ENCODE data around the gene RBM5. TPM values are rescaled to one million over a fixed set of nuclear protein-coding genes. Genes with fewer than 3 reads are reported as not detected.

The RBM5 gene
- 100 to 1,000 TPM in 1 of 4 donors, 10 to 100 TPM in 3; 57.1 to 216 (median 84.3) TPM for polyA plus RNA-seq
- long read RNA-seq, donor 1, result 0 reads
- long read RNA-seq, donor 2, transcript RBM5-214 (5 exons, 2,716 nt), result major isoform, 5 of 23 reads
- long read RNA-seq, donor 2, partial matches to known transcripts, result 13 of 23 reads
- long read RNA-seq, donor 2, other reads (novel, unspliced or antisense), result 0 of 23 reads
- long read RNA-seq, donor 3, transcript RBM5-214 (5 exons, 2,716 nt), result major isoform, 5 of 54 reads
- long read RNA-seq, donor 3, partial matches to known transcripts, result 40 of 54 reads
- long read RNA-seq, donor 3, other reads (novel, unspliced or antisense), result 0 of 54 reads
- long read RNA-seq, donor 4, result 0 reads
- long read RNA-seq, donor 5, partial matches to known transcripts, result 9 of 14 reads
- long read RNA-seq, donor 5, other reads (novel, unspliced or antisense), result 0 of 14 reads
- long read RNA-seq, donor 6, transcript RBM5-214 (5 exons, 2,716 nt), result major isoform, 8 of 17 reads
- long read RNA-seq, donor 6, partial matches to known transcripts, result 5 of 17 reads
- long read RNA-seq, donor 6, other reads (novel, unspliced or antisense), result 0 of 17 reads
- long read RNA-seq, donor 7, result 0 reads
- long read RNA-seq, donor 8, partial matches to known transcripts, result 0 of 4 reads
- long read RNA-seq, donor 8, other reads (novel, unspliced or antisense), result 0 of 4 reads
- long read RNA-seq, donor 9, partial matches to known transcripts, result 0 of 3 reads
- long read RNA-seq, donor 9, other reads (novel, unspliced or antisense), result 0 of 3 reads
- long read RNA-seq, donor 10, transcript RBM5-214 (5 exons, 2,716 nt), result major isoform, 16 of 49 reads
- long read RNA-seq, donor 10, partial matches to known transcripts, result 30 of 49 reads
- long read RNA-seq, donor 10, other reads (novel, unspliced or antisense), result 0 of 49 reads

DNA sequence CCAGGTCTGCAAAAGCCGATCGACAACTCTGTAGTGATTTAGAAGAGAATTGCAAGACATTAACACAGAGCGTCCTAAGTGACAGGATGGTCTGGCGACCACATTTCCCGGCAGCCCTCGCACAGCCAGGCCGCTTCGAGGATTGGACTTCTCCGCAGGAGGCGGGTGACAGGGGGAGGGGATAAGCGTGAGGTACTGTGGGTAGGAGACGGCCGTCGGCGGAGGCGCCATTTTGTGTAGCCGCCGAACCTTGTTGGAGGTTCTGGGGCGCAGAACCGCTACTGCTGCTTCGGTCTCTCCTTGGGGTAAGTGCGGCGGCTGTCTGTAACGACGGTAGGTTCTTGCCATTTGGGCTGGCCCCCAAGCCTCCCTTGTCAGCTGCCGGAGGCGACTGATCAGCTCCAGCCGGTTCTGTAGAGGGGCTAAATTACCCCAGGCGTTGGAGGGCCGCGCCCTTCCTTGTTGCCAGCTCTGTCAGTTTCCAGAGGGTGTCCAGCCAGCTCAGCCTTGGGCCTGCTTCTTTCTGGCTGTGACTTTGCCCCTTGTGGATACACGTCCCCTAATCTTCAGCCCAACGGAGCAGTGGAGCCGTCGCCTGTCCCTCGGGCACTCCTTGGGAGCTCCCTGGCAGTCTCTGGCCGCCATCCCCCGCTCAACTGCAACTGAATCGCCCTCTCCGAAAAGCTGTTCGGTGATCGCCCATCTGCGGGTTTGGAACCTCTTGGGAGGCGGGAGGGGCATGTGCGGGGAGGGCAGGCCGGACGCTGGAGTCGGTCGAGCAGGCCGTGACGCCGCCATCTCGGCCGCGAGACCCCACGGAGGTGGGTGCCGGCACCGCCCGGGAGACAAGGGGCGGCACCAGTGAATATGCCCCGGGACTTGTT, at the start of gene RBM5:
TSS of gene RBM5 (plus strand) at position 195 of the 884 bp plus-strand sequence. CDS start 1,516 bp downstream, outside the sequence.
- Histone ChIP-seq H3K27me3 (ENCODE audit: control insufficient read depth in 3 of 3, insufficient read depth in 3 of 3, low read length in 3 of 3) (no peaks in the 10 kb centered on the region), H3K4me3 (ENCODE audit: low read depth in 1 of 3, low read length in 3 of 3) (peak within 1 kb of the TSS; percentile 92 to 100 (median 95)), H3K27ac (ENCODE audit: low read depth in 1 of 3, low read length in 2 of 3) (peak within 1 kb of the TSS; percentile 78 to 97 (median 93)), H3K36me3 (ENCODE audit: control insufficient read depth in 3 of 3, insufficient read depth in 2 of 3, low read depth in 1 of 3, low read length in 3 of 3) (peaks cover 10 to 19% (median 16%) of the 10 kb centered on the region in 3 donors), H3K9me3 (ENCODE audit: control insufficient read depth in 2 of 2, insufficient read depth in 1 of 2, low read depth in 1 of 2, low read length in 1 of 2) (no peaks in the 10 kb centered on the region), H3K4me1 (ENCODE audit: control insufficient read depth in 3 of 3, insufficient read depth in 2 of 3, low read depth in 1 of 3, low read length in 2 of 3) (peaks cover 0 to 10% (median 9%) of the 10 kb centered on the region in 3 donors)
- WGBS, 3 donors, result 0% methylated on average over 53 to 61 of the region's 61 CpGs
- no peak for FAIRE-seq
- peak; percentile 92 to 96 for DNase-seq

DNA sequence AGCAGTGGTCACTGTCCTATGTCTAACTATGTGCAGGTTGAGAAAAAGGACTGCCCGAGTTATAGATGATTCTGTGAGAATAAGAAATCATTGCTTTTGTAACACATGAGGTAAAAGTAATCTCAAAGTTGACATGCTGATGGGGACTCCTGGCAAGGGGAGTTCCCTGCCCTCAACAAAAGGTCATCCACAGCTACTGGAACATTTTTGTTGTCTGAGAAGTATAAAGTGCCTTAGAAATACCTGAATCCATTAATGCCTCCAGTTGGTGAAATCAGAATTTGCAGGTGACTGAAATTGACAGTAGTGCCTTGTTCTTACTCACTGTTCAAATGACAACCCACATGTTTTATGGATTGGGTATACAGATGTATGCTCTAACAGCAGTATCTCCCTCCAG, 43.7 kb upstream of the RBM5 start:
- FAIRE-seq (no peak), DNase-seq (no peak)
- Histone ChIP-seq H3K4me1 (ENCODE audit: control insufficient read depth in 3 of 3, insufficient read depth in 2 of 3, low read depth in 1 of 3, low read length in 2 of 3) (no peaks in the 10 kb centered on the region), H3K36me3 (ENCODE audit: control insufficient read depth in 3 of 3, insufficient read depth in 2 of 3, low read depth in 1 of 3, low read length in 3 of 3) (peaks cover 4 to 30% (median 8%) of the 10 kb centered on the region in 3 donors), H3K27me3 (ENCODE audit: control insufficient read depth in 3 of 3, insufficient read depth in 3 of 3, low read length in 3 of 3) (no peaks in the 10 kb centered on the region), H3K9me3 (ENCODE audit: control insufficient read depth in 2 of 2, insufficient read depth in 1 of 2, low read depth in 1 of 2, low read length in 1 of 2) (no peaks in the 10 kb centered on the region), H3K4me3 (ENCODE audit: low read depth in 1 of 3, low read length in 3 of 3) (no peak overlapping the region), H3K27ac (ENCODE audit: low read depth in 1 of 3, low read length in 2 of 3) (no peak overlapping the region)
- WGBS, 3 donors, result 91 to 97% (median 94%) methylated on average over 1 of the region's 1 CpG

DNA sequence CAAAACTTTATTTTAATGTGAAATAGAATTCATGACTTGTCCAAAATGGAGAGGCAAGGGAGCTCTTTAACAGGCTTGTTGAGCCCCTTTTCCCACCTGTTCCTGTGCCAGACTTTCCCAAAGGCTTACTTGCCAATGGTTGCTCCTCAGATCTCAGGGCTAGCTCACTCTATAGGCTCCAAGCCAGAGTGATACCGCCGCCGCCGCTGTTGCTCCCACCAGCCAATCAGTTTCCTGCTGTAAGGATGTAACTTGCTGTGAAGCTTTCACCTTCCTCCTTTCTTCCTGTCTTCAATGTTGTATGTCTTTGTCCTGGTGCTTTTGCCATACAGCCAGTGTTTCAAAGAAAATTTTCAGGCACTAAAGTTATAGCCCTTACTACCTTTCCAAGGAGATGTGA, 41.3 kb upstream of the RBM5 start:
- FAIRE-seq, result no peak
- WGBS, 3 donors, result 97 to 99% (median 98%) methylated on average over 4 of the region's 4 CpGs

GRCh38 chr3:50050361-50050760, 38.4 kb upstream of the RBM5 start:
- H3K36me3 ChIP-seq (ENCODE audit: control insufficient read depth in 3 of 3, insufficient read depth in 2 of 3, low read depth in 1 of 3, low read length in 3 of 3), result peaks cover 4 to 40% (median 18%) of the 10 kb centered on the region in 3 donors
- no peak for FAIRE-seq

More for the DNA sequence above, 41.3 kb upstream of the RBM5 start:
- H3K4me3 ChIP-seq (ENCODE audit: low read depth in 1 of 3, low read length in 3 of 3), result no peak overlapping the region
- no peak overlapping the region for H3K27ac ChIP-seq (ENCODE audit: low read depth in 1 of 3, low read length in 2 of 3)
- no peaks in the 10 kb centered on the region for H3K9me3 ChIP-seq (ENCODE audit: control insufficient read depth in 2 of 2, insufficient read depth in 1 of 2, low read depth in 1 of 2, low read length in 1 of 2)
- H3K4me1 ChIP-seq (ENCODE audit: control insufficient read depth in 3 of 3, insufficient read depth in 2 of 3, low read depth in 1 of 3, low read length in 2 of 3), result no peaks in the 10 kb centered on the region
- no peaks in the 10 kb centered on the region for H3K27me3 ChIP-seq (ENCODE audit: control insufficient read depth in 3 of 3, insufficient read depth in 3 of 3, low read length in 3 of 3)
- peaks cover 4 to 30% (median 12%) of the 10 kb centered on the region in 3 donors for H3K36me3 ChIP-seq (ENCODE audit: control insufficient read depth in 3 of 3, insufficient read depth in 2 of 3, low read depth in 1 of 3, low read length in 3 of 3)
- no peak for DNase-seq

DNA sequence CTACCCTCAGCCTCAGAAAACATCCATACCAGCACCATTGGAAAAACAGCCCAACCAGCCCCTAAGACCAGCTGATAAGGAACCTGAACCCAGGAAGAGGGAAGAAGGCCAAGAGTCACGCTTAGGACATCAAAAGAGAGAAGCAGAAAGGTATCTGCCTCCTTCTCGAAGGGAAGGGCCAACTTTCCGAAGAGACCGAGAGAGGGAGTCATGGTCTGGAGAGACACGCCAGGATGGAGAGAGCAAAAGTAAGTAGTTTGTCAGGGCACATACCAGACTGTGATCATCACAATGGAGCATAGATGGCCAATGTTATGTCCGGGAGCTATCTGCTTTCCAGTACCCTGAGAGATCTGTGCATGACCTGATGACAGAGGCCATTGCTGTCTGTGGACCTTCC, 31.0 kb upstream of the RBM5 start:
- H3K4me3 ChIP-seq (ENCODE audit: low read depth in 1 of 3, low read length in 3 of 3), result no peak overlapping the region
- no peak overlapping the region for H3K27ac ChIP-seq (ENCODE audit: low read depth in 1 of 3, low read length in 2 of 3)
- WGBS, 3 donors, result 93 to 96% (median 95%) methylated on average over 6 of the region's 6 CpGs
- no peaks in the 10 kb centered on the region for H3K27me3 ChIP-seq (ENCODE audit: control insufficient read depth in 3 of 3, insufficient read depth in 3 of 3, low read length in 3 of 3)
- DNase-seq (no peak), FAIRE-seq (no peak)
- no peaks in the 10 kb centered on the region for H3K9me3 ChIP-seq (ENCODE audit: control insufficient read depth in 2 of 2, insufficient read depth in 1 of 2, low read depth in 1 of 2, low read length in 1 of 2)
- H3K36me3 ChIP-seq (ENCODE audit: control insufficient read depth in 3 of 3, insufficient read depth in 2 of 3, low read depth in 1 of 3, low read length in 3 of 3), result peaks cover 14 to 41% (median 30%) of the 10 kb centered on the region in 3 donors
- no peaks in the 10 kb centered on the region for H3K4me1 ChIP-seq (ENCODE audit: control insufficient read depth in 3 of 3, insufficient read depth in 2 of 3, low read depth in 1 of 3, low read length in 2 of 3)

More at GRCh38 chr3:50050361-50050760, 38.4 kb upstream of the RBM5 start:
- Histone ChIP-seq H3K27ac (ENCODE audit: low read depth in 1 of 3, low read length in 2 of 3) (no peak overlapping the region), H3K27me3 (ENCODE audit: control insufficient read depth in 3 of 3, insufficient read depth in 3 of 3, low read length in 3 of 3) (no peaks in the 10 kb centered on the region), H3K4me1 (ENCODE audit: control insufficient read depth in 3 of 3, insufficient read depth in 2 of 3, low read depth in 1 of 3, low read length in 2 of 3) (no peaks in the 10 kb centered on the region), H3K9me3 (ENCODE audit: control insufficient read depth in 2 of 2, insufficient read depth in 1 of 2, low read depth in 1 of 2, low read length in 1 of 2) (no peaks in the 10 kb centered on the region), H3K4me3 (ENCODE audit: low read depth in 1 of 3, low read length in 3 of 3) (no peak overlapping the region)
- DNase-seq, result no peak

- Histone ChIP-seq H3K27me3 (ENCODE audit: control insufficient read depth in 3 of 3, insufficient read depth in 3 of 3, low read length in 3 of 3) (no peaks in the 10 kb centered on the region), H3K27ac (ENCODE audit: low read depth in 1 of 3, low read length in 2 of 3) (no peak overlapping the region), H3K4me1 (ENCODE audit: control insufficient read depth in 3 of 3, insufficient read depth in 2 of 3, low read depth in 1 of 3, low read length in 2 of 3) (no peaks in the 10 kb centered on the region), H3K4me3 (ENCODE audit: low read depth in 1 of 3, low read length in 3 of 3) (no peak overlapping the region), H3K36me3 (ENCODE audit: control insufficient read depth in 3 of 3, insufficient read depth in 2 of 3, low read depth in 1 of 3, low read length in 3 of 3) (peaks cover 23 to 58% (median 34%) of the 10 kb centered on the region in 3 donors), H3K9me3 (ENCODE audit: control insufficient read depth in 2 of 2, insufficient read depth in 1 of 2, low read depth in 1 of 2, low read length in 1 of 2) (no peaks in the 10 kb centered on the region)
- FAIRE-seq (no peak), DNase-seq (no peak)
- WGBS, 3 donors, result 88 to 95% (median 92%) methylated on average over 2 of the region's 2 CpGs
These were observed 20.6 kb upstream of the RBM5 start for GRCh38 chr3:50068134-50068533.

DNA sequence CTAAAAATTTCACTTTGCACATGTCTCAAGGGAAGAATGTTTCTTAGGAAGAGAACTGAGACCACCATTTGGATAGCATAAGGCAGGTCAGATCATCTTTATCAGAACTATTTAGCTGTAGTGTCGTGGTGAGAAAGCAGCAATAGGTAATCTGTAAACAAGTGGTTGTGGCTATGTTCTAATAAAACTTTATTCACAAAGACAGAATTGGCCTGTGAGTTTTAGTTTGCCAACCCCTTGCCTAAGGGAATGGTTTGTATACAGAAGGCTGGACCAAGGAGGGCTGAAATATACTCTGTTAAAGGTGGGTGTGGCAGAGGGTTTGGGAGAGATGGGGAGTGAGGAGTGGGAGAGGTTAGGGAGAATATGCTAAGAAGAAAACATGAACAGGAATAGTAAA, 10.6 kb upstream of the RBM5 start:
- Histone ChIP-seq H3K4me3 (ENCODE audit: low read depth in 1 of 3, low read length in 3 of 3) (no peak overlapping the region), H3K36me3 (ENCODE audit: control insufficient read depth in 3 of 3, insufficient read depth in 2 of 3, low read depth in 1 of 3, low read length in 3 of 3) (peaks cover 9 to 38% (median 11%) of the 10 kb centered on the region in 3 donors), H3K9me3 (ENCODE audit: control insufficient read depth in 2 of 2, insufficient read depth in 1 of 2, low read depth in 1 of 2, low read length in 1 of 2) (peaks cover 0 to 2% of the 10 kb centered on the region in 2 donors), H3K4me1 (ENCODE audit: control insufficient read depth in 3 of 3, insufficient read depth in 2 of 3, low read depth in 1 of 3, low read length in 2 of 3) (no peaks in the 10 kb centered on the region), H3K27ac (ENCODE audit: low read depth in 1 of 3, low read length in 2 of 3) (no peak overlapping the region), H3K27me3 (ENCODE audit: control insufficient read depth in 3 of 3, insufficient read depth in 3 of 3, low read length in 3 of 3) (no peaks in the 10 kb centered on the region)
- DNase-seq (no peak), FAIRE-seq (no peak)
- WGBS, 3 donors, result 93 to 100% (median 98%) methylated on average over 1 of the region's 1 CpG
